Loucy (cell line): ENCODE results near the gene RERE.
A peak's percentile ranks its signal among the peaks of the same experiment; 100 is the strongest.

Source experiments
- H2AFZ ChIP-seq: fragments of 200-600 bp; sonication (generic); 2 replicates; pipeline ENCODE4 v1.6.0; 2016; ENCODE audit warnings: antibody characterized with exemption, mild to moderate bottlenecking, low read length, moderate library complexity
- H3F3A ChIP-seq: fragments of 200-600 bp; 2 replicates; pipeline ENCODE4 v1.6.0; 2016; ENCODE audit warnings: antibody characterized with exemption, low read depth, mild to moderate bottlenecking
- H3K27me3 ChIP-seq: fragments of 200-600 bp; sonication (generic); 2 replicates; pipeline ENCODE4 v1.6.1; 2014; ENCODE audit warnings: low read length, mild to moderate bottlenecking; ENCODE audit not compliant: insufficient read depth, poor library complexity, severe bottlenecking
- H3K36me3 ChIP-seq: fragments of 200-600 bp; sonication (generic); 2 replicates; pipeline ENCODE4 v1.6.1; 2016; ENCODE audit warnings: low read length; ENCODE audit not compliant: insufficient read depth
- H3K4me1 ChIP-seq: fragments of 200-600 bp; sonication (generic); 2 replicates; pipeline ENCODE4 v1.5.1; 2014; ENCODE audit warnings: low read length, mild to moderate bottlenecking; ENCODE audit not compliant: insufficient read depth, poor library complexity, severe bottlenecking
- H3K4me2 ChIP-seq: fragments of 200-600 bp; sonication (generic); 2 replicates; pipeline ENCODE4 v1.6.0; 2014; ENCODE audit warnings: antibody characterized with exemption, low read length, low read depth, mild to moderate bottlenecking; ENCODE audit not compliant: poor library complexity, severe bottlenecking
- H3K4me3 ChIP-seq: fragments of 200-600 bp; sonication (generic); 2 replicates; pipeline ENCODE4 v1.5.1; 2014; ENCODE audit warnings: low read length, mild to moderate bottlenecking, mixed read lengths; ENCODE audit not compliant: poor library complexity, severe bottlenecking
- H3K79me2 ChIP-seq: fragments of 200-600 bp; sonication (generic); 2 replicates; pipeline ENCODE4 v1.6.1; 2014; ENCODE audit warnings: low read length; ENCODE audit not compliant: insufficient read depth
- H3K9ac ChIP-seq: fragments of 200-600 bp; sonication (generic); 2 replicates; pipeline ENCODE4 v1.6.0; 2014; ENCODE audit warnings: mild to moderate bottlenecking, low read depth, low read length, moderate library complexity; ENCODE audit not compliant: poor library complexity, severe bottlenecking
- H3K9me2 ChIP-seq: fragments of 200-600 bp; sonication (generic); replicated peaks from 2 replicates; pipeline ENCODE4 v1.6.1; 2016; ENCODE audit warnings: low read depth, low read length, mixed read lengths
- H3K9me3 ChIP-seq: fragments of 200-600 bp; sonication (generic); 2 replicates; pipeline ENCODE4 v1.6.1; 2014; ENCODE audit warnings: mild to moderate bottlenecking, antibody characterized with exemption, low read length, low read depth; ENCODE audit not compliant: insufficient read depth
- H4K20me1 ChIP-seq: fragments of 200-600 bp; sonication (generic); 2 replicates; pipeline ENCODE4 v1.6.0; 2014; ENCODE audit warnings: antibody characterized with exemption, low read length, mild to moderate bottlenecking; ENCODE audit not compliant: insufficient read depth, poor library complexity, severe bottlenecking
- CTCF ChIP-seq: fragments of 200-600 bp; sonication (generic); conservative IDR thresholded peaks from 2 replicates; pipeline ENCODE4 v1.5.1; 2014; ENCODE audit warnings: mild to moderate bottlenecking, antibody characterized with exemption, low read length
- EZH2phosphoT487 ChIP-seq: fragments of 200-600 bp; IDR thresholded peaks from 2 replicates; pipeline ENCODE4 v1.6.1; 2018; ENCODE audit warnings: antibody characterized with exemption, mild to moderate bottlenecking, moderate library complexity, borderline replicate concordance

RERE gene

GRCh38 chr1:8555582-8555981 is 261.9 kb downstream of the RERE start:
- Histone ChIP-seq H3K9me3 (no peaks in the 10 kb centered on the region), H3K36me3 (peaks cover 13% of the 10 kb centered on the region; the same call in 1 of the 2 replicates), H3K27me3 (no peaks in the 10 kb centered on the region), H4K20me1 (no peaks in the 10 kb centered on the region), H3K79me2 (peaks cover 15% of the 10 kb centered on the region; the same call in 1 of the 2 replicates), H2AFZ (no peak overlapping the region), H3K9ac (no peak overlapping the region), H3K9me2 (no peaks in the 10 kb centered on the region), H3K4me3 (no peak overlapping the region), H3K4me1 (peaks cover 34% of the 10 kb centered on the region), H3K4me2 (no peak overlapping the region), H3F3A (no peaks in the 10 kb centered on the region)
- TF ChIP-seq EZH2phosphoT487 (no peak), CTCF (no peak)

GRCh38 chr1:8554956-8555534 is 262.4 kb downstream of the RERE start:
- Histone ChIP-seq H3K4me3 (no peak overlapping the region), H3K4me1 (peaks cover 30% of the 10 kb centered on the region), H2AFZ (no peak overlapping the region), H3K9me2 (no peaks in the 10 kb centered on the region), H3K9me3 (no peaks in the 10 kb centered on the region), H3F3A (no peaks in the 10 kb centered on the region), H3K36me3 (peaks cover 13% of the 10 kb centered on the region; the same call in 1 of the 2 replicates), H4K20me1 (no peaks in the 10 kb centered on the region), H3K9ac (no peak overlapping the region), H3K79me2 (peaks cover 15% of the 10 kb centered on the region; the same call in 1 of the 2 replicates), H3K4me2 (no peak overlapping the region), H3K27me3 (no peaks in the 10 kb centered on the region)
- TF ChIP-seq CTCF (no peak), EZH2phosphoT487 (no peak)

- TF ChIP-seq EZH2phosphoT487 = no peak
- TF ChIP-seq CTCF = no peak
- no peaks in the 10 kb centered on the region for H4K20me1 ChIP-seq
- H3K4me2 ChIP-seq = peak overlapping the region; percentile 43
- peaks cover 19% of the 10 kb centered on the region; the same call in 1 of the 2 replicates for H3K79me2 ChIP-seq
- no peak overlapping the region for H3K4me3 ChIP-seq
- H3K27me3 ChIP-seq = no peaks in the 10 kb centered on the region
- H3K9ac ChIP-seq = peak overlapping the region; percentile 44
- no peak overlapping the region for H2AFZ ChIP-seq
- H3K36me3 ChIP-seq = peaks cover 13% of the 10 kb centered on the region; the same call in 1 of the 2 replicates
- H3K9me3 ChIP-seq = no peaks in the 10 kb centered on the region
- peaks cover 30% of the 10 kb centered on the region for H3K4me1 ChIP-seq
- no peaks in the 10 kb centered on the region for H3F3A ChIP-seq
- H3K9me2 ChIP-seq = no peaks in the 10 kb centered on the region
Observed at GRCh38 chr1:8552820-8553397, 264.5 kb downstream of the RERE start.
